ENCODE results near the gene SYCP2L.

DNA sequence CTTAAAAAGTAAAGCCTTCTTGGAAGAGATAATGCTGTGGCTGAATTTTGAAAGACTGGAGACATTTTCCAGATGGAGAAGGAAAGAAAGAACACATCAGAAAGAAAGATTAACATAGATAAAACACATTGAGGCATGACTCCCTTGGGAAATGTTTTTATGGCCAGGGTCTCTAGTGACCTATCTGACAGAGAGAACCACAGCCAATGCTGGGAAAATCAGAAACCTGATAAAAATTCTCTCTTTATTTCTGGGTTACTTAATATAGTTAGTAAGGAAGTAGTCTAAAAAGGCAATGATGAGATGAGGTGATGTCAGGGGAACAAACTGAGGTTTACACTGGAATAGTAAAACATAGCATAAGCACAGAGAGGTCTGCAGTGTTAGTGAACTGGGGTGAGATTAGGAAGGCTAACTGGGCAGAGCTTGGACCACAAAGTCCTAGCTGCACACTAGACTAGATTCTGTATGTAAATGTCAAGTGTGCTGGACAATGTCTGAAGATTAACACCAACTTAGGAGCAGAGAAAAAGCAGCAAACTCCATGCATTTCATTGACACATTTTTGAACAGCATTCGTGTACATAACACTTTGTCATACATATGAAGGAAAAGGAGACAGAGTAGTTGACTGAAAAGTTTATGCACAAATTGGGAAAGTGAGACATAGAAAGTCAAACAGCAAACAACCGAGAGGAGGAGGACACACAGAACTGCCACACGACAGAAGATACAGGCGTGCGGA lies 126.3 kb downstream of the SYCP2L start:
- TF ChIP-seq, protein P1, sequence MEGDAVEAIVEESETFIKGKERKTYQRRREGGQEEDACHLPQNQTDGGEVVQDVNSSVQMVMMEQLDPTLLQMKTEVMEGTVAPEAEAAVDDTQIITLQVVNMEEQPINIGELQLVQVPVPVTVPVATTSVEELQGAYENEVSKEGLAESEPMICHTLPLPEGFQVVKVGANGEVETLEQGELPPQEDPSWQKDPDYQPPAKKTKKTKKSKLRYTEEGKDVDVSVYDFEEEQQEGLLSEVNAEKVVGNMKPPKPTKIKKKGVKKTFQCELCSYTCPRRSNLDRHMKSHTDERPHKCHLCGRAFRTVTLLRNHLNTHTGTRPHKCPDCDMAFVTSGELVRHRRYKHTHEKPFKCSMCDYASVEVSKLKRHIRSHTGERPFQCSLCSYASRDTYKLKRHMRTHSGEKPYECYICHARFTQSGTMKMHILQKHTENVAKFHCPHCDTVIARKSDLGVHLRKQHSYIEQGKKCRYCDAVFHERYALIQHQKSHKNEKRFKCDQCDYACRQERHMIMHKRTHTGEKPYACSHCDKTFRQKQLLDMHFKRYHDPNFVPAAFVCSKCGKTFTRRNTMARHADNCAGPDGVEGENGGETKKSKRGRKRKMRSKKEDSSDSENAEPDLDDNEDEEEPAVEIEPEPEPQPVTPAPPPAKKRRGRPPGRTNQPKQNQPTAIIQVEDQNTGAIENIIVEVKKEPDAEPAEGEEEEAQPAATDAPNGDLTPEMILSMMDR (IDR thresholded peaks at IDR 0.05; ENCODE audit: low read length): no peak
- no peak for TF ChIP-seq EZH2 (optimal IDR thresholded peaks at IDR 0.05; ENCODE audit: low read depth, low read length)

All from MM.1S (cell line).